Kidney glomerular epithelial cell (primary cell): ENCODE results near the gene DNAAF8.
A peak's percentile ranks its signal among the peaks of the same experiment; 100 is the strongest.

Experiments
- DNase-seq: peaks from one replicate; lab custom pipeline; 2025; lab: John Stamatoyannopoulos, UW

The DNAAF8 gene

DNA sequence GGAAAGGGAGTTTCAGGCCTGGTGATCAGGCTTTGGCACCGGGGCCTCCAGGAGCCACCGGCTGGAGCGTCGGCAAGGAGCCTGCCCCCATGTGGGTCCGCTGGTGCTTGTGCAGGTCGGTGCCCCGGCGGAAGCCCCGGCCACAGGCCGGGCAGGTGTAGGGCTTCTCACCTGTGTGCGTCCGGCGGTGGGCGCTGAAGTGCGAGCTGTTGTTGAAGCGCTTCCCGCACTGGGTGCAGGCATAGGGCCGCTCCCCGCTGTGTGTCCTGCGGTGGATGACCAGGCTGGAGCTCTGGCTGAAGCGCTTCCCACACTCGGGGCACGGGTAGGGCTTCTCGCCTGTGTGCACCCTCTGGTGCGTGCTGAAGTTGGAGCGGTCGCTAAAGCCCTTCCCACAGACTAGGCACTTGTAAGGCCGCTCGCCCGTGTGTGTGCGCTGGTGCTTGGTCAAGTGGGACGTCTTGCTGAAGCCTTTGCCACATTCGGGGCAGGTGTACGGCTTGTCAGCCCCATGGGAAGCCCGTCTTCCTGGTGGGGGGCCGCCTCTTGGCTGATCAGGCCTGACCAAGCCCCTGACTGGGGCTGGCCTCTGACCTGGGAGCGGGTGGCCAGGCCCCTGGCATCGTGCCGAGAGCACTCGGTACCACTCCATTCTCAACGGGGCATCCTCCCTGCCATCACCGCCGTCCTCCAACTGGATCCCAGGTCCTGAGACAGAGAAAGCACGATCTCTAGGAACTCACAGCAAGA is 18.2 kb downstream of the DNAAF8 start:
- no peak for DNase-seq

DNA sequence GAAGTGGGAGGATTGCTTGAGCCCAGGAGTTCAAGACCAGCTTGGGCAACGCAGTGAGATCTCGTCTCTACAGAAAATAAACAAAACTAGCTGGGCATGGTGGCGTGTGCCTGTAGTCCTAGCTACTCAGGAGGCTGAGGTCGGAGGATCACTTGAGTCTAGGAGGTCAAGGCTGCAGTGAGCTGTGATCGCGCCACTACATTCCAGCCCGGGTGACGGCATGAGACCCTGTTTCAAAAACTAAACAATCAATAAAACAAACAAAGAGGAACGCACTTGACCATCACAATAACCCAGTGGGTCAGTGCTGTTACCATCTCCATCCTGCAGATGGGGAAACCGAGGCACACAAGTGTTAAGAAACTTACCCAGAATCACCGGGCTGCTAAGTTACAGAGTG is 18.9 kb downstream of the DNAAF8 start:
- DNase-seq: no peak

DNA sequence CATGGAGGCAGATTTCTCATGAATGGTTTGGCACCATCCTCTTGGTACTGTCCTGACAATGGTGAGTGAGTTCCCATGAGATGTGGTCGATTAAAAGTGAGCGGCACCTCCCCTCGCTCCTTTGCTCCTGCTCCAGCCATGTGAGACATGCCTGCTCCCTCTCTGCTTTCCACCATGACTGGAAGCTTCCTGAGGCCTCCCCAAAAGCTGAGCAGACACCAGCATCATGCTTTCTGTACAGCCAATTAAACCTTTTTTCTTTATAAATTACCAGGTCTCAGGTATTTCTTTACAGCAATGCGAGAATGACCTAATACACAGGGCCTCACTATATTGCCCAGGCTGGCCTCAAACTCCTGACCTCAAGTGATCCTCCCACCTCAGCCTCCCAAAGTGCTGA is 20.5 kb downstream of the DNAAF8 start:
- no peak for DNase-seq

DNA sequence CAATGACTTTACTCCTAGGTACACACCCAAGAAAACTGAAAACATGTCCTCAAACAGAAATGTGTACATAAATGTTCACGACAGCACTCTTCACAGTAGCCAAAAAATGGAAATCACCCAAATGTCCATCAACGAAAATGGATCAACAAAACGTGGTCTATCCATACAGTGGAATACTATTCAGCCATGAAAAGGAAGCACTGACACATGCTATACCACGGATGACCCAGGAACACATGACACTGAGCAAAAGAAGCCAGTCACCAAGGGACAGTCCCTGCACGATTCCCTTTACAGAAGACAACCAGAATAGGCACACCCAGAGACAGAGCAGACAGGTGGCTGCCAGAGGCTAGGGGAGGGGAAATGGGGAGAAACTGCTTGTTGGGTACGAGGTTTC is 21.4 kb downstream of the DNAAF8 start:
- no peak for DNase-seq

DNA sequence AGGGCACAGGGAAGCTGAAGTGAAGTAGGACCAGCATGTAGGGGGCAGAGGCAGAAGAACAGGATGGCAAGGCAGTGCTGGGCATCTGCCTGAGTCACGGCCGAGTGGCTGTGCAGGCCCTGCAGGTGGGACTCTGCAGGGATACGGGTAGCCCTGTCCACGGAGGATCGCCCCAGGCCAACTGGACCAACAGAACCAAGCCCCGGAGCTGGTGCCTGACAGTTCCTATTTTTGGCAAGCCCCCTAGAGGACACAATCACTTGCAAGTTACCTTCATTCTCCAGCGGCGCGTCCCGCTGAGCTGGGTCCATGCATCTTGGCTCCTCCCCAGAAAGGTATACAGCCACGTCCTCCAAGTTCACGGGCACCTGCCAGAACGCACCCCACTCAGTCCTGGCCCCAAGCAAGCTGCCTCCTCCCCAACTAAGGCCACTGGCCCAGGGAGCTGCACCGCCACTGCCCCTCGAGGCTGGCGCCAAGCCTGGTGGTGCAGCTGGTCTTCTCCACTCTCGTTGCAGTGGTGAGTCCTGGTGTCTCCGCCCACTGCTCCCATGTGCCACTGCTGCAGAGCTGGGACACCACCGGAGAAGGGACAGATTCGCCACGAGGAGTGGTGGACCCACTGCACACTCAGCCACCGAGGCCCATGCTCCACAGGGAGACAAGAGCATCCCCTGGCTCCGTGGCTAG is 26.0 kb downstream of the DNAAF8 start:
- no peak for DNase-seq

DNA sequence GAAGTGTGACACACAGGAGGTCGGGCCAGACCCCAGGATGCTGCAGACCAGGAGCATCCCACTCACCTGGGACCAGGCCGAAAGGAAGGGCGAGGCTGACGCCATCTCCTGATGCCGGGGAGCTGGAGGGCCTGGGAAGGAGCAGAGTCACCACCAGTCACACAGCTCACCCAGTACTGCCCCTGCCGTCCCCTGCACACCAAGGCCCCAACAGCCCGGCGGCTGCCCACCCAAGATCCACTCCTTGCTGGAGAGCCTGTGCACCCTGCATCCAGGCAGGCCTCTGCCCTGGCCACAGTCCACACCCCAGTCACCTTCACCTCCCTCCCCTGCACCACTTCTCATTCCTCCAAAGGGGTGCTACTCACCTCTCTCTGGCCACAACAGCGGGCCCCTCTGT is 27.9 kb downstream of the DNAAF8 start:
- no peak for DNase-seq

DNA sequence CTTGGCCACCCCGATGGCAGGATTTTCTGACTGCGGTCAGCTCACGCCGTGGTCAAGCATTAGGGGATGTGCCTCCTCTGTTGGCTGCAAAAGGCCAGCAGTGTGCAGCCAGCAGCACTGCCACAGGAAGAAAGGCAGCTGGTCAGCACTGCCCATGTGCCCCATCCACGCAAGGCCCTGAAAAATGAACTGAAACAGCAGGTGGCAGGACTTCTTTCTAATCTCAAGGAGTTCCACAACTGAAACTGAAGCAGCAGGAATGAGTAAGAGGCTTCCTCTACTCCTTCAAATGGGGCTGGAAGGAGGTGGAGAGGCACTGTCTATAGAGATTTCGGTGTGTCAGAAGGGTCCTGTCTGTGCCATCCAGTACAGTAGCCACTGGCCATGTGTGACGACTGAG is 29.5 kb downstream of the DNAAF8 start:
- no peak for DNase-seq

DNA sequence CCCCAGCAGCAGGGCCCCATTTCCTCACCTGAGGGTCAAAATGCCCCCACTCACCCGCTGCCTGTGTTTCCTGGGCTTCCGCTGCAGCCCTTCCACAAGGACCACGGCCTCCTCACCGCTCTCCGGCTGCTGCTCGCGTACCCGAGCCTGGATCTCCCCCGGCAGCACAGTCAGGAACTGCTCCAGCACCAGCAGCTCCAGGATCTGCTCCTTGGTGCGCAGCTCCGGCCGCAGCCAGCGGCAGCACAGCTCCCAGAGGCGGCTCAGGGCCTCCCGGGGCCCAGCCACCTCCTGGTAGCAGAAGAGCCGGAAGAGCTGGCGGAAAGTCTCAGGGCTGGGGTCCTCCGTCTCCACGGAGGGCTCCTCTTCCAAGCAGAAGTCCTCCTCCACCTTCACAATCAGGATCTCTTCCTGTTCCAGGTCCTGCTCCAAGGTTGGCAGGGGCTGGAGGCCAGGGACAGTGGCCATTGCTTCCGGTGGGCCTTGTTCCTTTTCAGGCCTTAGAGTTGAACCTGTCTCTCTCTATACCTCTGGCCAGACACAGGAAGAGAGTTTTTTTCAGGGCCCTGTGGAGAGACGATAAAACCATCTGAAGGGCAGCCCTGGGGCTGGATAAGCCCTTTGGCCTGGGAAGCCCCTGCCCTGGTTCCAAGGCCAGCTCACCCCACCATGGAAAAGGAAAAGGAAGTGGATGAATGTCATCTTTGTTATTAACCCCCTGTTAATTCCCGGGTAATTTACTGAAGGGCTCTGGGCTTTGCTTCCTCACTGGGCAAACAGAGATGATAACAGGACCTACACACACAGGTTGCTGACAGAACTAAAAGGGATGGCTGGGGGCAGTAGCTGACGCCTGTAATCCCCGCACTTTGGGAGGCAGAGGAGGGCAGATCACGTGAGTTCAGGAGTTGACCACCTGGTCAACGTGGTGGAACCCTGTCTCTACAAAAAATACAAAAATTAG is 31.5 kb downstream of the DNAAF8 start:
- DNase-seq: no peak

DNA sequence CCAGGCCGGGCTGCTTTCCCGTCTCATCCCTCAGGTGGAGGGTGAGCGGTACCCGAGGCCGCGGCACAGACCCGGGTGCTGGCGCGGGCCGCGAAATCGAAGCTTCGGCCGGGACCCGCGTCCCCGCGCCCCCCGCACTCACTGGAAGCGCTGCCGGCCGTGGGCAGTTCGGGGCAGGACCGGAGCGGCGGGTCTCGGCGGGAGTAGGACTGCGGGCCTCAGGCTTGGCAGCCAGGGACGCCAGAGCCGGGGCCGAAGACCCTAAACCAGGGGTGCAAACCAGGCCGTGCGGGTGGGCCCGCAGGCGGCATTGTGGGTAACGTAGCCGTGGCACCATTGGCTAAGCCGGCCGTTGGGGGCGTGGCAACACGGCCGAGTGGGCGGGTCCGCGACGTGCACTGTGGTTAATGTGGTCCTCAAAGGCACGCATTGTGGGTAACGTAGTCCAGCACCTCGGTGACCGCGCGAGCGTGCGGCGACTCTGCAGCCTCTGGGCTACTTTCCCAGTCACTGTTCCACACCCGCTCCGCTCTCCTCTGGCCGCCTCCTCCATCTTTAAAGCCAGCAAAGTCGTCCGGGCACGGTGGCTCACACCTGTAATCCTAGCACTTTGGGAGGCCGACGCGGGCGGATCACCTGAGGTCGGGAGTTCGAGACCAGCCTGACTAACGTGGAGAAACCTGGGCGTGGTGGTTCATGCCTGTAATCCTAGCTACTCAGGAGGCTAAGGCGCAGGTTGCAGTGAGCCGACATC is 32.7 kb downstream of the DNAAF8 start, which contains the start of gene ZNF500:
Gene ZNF500, minus strand, starts transcription at position 288 of the 754 bp plus-strand sequence. CDS start 1,184 bp downstream, outside the sequence.
- peak; percentile 89 for DNase-seq

DNA sequence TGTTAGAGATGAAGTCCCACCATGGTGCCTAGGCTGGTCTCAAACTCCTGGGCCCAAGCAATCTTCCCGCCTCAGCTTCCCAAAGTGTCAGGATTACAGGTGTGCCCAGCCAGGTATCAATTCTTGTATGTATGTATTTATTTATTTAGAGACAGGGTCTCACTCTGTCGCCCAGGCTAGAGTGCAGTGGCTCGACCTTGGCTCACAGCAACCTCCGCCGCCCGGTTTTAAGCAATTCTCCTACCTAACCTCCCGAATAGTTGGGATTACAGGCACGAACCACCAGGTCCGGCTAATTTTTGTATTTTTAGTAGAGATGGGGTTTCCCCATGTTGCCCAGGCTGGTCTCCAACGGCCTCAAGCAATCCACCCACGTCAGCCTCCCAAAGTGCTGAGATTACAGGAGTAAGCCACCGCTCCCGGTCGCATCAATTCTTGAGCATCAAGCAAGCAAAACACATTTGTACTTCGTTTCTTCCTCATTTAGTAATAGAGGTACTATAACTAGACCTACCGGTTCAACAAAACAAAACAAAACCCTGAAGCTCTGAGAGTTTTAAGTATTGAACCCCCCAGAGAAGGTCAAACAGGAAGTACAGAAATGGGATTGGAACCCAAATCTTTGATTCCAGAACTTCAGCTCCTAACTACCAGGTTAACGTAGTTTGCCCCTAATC is 33.7 kb downstream of the DNAAF8 start:
- DNase-seq: no peak

DNA sequence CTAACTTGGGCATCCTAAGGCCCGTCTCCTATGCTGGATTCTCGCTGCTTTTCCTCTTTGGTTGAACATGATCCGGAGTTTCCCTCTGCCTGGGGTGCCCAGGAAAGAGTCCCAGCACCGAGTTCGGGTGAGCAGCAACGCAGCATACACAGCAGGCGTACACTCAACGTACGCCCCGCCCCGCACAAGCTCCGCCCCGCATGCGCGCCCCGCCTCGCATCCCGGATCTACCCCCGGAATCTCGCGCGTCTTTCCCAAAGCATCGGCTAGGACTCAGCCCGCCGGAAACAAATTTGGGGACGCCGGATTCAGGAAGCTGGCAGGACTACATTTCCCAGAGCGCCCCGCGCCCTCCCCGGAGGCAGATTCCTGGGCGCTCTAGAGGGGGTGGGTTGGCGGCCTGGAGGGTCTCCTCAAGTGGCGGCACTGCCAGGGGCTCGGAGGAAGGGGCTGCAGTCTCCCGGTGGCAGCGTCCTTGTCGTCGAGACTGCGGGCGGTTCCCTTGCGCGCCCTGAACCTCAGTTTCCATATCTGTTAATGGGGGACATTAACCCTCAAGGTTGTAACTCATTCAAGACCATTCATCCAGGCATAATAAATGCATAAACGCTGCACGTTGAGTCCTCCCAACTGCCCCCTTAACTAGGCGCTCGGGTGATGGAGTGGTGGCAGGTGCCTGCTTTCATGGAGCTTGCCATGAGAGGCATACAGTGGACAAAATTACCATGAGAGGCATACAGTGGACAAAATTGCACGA is 34.4 kb downstream of the DNAAF8 start:
- peak; percentile 92 for DNase-seq

DNA sequence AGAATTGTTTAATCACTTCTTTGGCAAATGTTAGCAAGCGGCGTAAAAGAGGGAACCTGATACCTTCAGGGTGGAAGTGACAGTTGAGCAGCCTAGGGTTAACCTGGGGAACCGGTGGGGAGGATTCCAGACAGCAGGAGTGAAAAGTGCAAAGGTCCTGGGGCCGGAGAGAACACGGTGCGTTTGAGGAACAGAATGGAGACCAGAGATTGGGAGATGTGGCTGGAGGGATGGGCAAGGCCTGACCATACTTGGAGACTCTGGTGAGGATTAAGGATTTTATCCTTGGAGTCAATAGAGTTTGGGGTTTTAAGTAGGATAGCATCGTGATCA is 34.9 kb downstream of the DNAAF8 start:
- no peak for DNase-seq

DNA sequence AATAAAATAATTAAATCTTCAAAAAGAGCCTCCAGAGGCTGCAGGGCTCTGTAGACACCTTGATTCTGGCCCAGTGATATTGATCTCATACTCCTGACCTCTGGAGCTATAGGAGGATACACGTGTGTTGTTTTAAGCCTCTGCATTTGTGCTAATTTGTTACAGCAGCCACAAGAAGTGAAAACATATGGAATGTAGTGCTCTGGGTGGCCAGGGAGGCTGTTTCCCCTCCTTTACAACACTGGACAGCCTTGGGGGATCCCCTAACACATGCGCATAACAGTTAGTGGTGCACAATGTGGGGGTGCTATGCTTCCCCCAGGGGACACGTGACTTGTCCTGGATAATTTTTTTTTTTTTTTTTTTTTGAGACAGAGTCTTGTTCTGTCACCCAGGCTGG is 37.3 kb downstream of the DNAAF8 start:
- no peak for DNase-seq

DNA sequence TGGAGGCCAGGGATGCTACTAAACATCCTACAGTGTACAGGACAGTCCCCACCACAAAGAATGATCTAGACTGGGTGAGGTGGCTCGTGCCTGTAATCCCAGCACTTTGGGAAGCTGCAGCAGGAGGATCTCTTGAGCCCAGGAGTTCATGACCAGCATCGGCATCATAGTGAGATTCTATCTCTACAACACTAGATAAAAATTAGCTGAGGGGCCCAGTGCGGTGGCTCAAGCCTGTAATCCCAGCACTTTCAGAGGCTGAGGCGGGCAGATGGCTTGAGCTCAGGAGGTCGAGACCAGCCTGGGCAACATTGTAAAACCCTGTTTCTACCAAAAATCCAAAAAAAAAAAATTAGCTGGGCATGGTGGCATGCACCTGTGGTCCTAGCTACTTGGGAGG is 38.0 kb downstream of the DNAAF8 start:
- DNase-seq: no peak

DNA sequence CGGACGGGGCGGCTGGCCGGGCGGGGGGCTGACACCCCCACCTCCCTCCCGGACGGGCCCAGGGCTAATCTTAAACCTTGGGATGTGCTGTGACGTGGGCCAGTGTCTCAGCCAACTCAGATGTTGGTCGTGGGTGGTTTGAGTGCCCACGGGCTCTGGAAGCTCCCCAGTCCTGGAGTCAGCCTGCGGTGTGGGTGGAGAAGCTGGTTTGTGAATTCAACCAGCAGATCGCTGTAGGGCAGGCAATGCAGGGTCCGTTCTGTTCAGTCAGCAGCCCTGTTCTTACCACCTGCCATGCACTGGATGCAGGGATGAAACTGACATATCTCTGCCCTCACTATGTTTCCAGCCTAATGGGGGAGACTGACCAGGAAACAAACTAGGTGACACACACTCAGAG is 40.7 kb downstream of the DNAAF8 start:
- DNase-seq: no peak

DNA sequence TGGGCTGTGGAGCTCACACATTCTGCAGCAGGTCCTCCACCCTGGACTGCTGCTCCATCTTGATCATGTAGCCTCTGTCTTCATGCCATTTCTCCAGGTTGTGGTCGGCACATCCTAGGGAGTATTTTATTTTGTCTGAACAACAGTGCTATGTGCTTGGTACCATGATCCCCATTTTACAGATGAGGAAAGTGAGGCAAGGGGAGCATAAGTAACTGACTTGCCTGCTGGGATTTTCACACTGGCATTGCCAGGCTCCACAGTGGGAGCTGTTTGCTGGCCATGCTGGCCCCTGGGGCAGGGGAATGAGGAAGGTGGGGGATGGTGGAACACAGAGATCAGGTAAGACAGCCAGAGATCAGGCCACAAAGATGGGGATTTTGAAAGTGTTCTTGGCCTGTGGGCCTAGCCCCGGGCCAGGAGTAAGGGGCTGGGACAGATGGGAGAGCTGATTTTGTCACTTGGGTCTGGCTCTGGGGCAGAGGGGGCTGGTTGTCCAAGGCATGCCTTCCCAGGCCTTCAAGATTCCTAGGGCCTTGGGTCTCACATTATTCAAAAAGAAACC is 41.9 kb downstream of the DNAAF8 start:
- DNase-seq: no peak

DNA sequence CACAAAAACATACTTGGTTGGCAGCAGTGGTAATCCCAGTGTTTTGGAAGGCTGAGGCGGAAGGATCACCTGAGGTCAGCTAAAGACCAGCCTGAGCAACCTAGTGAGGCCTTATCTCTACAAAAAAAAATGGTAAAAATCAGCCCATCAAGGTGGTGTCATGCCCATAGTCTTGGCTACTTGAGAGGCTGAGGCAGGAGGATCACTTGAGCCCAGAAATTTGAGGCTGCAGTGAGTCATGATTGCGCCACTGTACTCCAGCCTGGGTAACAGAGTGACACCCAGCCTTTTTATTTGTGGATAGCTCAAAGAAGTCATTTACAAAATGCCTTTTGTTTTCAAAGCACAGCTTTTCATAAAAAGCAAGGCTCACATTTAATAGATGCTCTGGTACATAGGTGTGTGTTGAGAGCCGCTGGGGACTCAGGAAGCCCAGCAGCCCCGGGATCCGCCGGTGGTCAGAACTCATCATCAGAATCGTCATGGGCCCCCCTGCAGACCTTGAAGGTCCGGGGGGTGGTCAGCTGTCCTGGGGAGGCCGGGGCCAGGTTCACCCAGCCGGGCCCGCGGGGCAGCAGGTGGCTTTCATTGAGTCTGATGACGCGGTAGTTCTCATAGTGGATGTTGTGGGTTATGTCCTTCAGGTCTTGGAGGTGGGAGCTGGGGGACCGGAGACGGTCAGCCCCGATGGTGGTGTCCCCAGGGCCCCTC is 43.2 kb downstream of the DNAAF8 start:
- no peak for DNase-seq

DNA sequence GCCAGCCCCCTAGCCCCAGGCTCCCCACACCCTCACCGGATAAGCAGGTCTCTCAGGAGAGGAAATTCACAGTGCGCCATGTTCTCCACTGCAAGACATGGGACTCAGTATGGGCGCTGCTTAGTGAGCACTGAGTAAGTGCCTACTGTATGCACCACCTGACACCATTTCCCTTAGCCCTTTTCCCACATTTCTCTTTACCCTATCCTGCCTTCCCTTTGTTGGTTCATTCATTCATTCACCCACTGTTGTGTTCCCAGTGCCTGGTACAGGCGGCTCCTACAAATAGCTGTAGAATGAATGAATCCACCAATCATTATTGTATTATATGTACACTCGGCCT is 43.7 kb downstream of the DNAAF8 start:
- DNase-seq: no peak

DNA sequence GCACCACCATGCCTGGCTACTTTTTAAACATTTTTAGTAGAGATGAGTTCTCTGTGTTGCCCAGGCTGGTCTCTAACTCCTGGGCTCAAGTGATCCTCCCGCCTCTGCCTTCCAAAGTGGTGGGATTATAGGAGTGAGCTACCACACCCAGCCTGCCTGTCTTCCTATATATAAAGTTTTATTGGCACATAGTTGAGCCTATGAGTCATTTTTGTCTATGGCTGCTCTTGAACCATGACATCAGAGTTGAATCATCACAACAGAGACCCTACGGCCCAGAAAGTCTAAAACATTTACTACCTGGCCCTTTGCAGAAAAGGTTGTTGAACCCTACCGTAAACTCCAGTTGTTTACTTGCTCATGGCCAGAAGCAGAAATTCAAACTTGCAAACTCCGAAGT is 45.9 kb downstream of the DNAAF8 start:
- peak; percentile 3 for DNase-seq
